AG04449 (cell line): Measurements from ENCODE around the gene EVC2.

Source experiments
- CTCF ChIA-PET: fragments of 350-600 bp; formaldehyde crosslinking; extraction: SDS; loops from one replicate; lab custom pipeline; 2021; ENCODE audit warnings: antibody characterized with exemption; lab: Yijun Ruan, JAX
- POLR2A ChIA-PET: fragments of 400-600, 350-600 bp; formaldehyde crosslinking; extraction: SDS; loops from one replicate; lab custom pipeline; 2020; ENCODE audit warnings: antibody characterized with exemption, inconsistent platforms; lab: Yijun Ruan, JAX
- DNase-seq: peaks from one replicate; pipeline ENCODE4 v3.0.0-alpha.2; 2010; ENCODE audit warnings: low read depth, low spot score
- H3K4me3 ChIP-seq: 2 replicates; pipeline ENCODE4 v1.5.1; 2011; ENCODE audit warnings: low read depth, mild to moderate bottlenecking, control low read depth, low read length
- CTCF ChIP-seq: IDR thresholded peaks from one replicate; pipeline ENCODE4 v1.5.1; 2011; ENCODE audit warnings: mild to moderate bottlenecking, moderate library complexity, low read length, control low read depth, inconsistent platforms; ENCODE audit not compliant: insufficient read depth; ENCODE audit errors: missing control alignments

The EVC2 gene

GRCh38 chr4:5544762-5545161, 163.6 kb downstream of the EVC2 start:
- POLR2A ChIA-PET, result no interaction called here

GRCh38 chr4:5543681-5544080, 164.7 kb downstream of the EVC2 start:
- ChIA-PET CTCF (no interaction called here), POLR2A (no interaction called here)
- no peak overlapping the region for H3K4me3 ChIP-seq
- DNase-seq, result no peak
- TF ChIP-seq CTCF, result no peak

More at GRCh38 chr4:5544762-5545161, 163.6 kb downstream of the EVC2 start:
- no peak for DNase-seq
- CTCF ChIA-PET, result no interaction called here
- TF ChIP-seq CTCF, result no peak
- H3K4me3 ChIP-seq, result no peak overlapping the region

GRCh38 chr4:5541169-5541568, 167.2 kb downstream of the EVC2 start:
- ChIA-PET CTCF (no interaction called here), POLR2A (no interaction called here)
- no peak for TF ChIP-seq CTCF
- no peak for DNase-seq
- no peak overlapping the region for H3K4me3 ChIP-seq

- ChIA-PET CTCF (no interaction called here), POLR2A (no interaction called here)
- DNase-seq, result no peak
- H3K4me3 ChIP-seq, result no peak overlapping the region
- TF ChIP-seq CTCF, result no peak
Measured at GRCh38 chr4:5539584-5539983, 168.8 kb downstream of the EVC2 start.

GRCh38 chr4:5532100-5532499, 176.3 kb downstream of the EVC2 start:
- no peak overlapping the region for H3K4me3 ChIP-seq
- DNase-seq, result no peak
- TF ChIP-seq CTCF, result no peak
- ChIA-PET CTCF (no interaction called here), POLR2A (no interaction called here)

GRCh38 chr4:5528031-5528436, 180.3 kb downstream of the EVC2 start:
- DNase-seq, result no peak
- TF ChIP-seq CTCF, result no peak
- POLR2A ChIA-PET, result no interaction called here
- no peak overlapping the region for H3K4me3 ChIP-seq
- CTCF ChIA-PET, result no interaction called here
